Loucy (cell line): ENCODE measurements around the gene CDH4.

Experiments
- CTCF ChIP-seq: fragments of 200-600 bp; sonication (generic); conservative IDR thresholded peaks from 2 replicates; pipeline ENCODE4 v1.5.1; 2014; ENCODE audit warnings: mild to moderate bottlenecking, antibody characterized with exemption, low read length
- EZH2phosphoT487 ChIP-seq: fragments of 200-600 bp; IDR thresholded peaks from 2 replicates; pipeline ENCODE4 v1.6.1; 2018; ENCODE audit warnings: antibody characterized with exemption, mild to moderate bottlenecking, moderate library complexity, borderline replicate concordance

DNA sequence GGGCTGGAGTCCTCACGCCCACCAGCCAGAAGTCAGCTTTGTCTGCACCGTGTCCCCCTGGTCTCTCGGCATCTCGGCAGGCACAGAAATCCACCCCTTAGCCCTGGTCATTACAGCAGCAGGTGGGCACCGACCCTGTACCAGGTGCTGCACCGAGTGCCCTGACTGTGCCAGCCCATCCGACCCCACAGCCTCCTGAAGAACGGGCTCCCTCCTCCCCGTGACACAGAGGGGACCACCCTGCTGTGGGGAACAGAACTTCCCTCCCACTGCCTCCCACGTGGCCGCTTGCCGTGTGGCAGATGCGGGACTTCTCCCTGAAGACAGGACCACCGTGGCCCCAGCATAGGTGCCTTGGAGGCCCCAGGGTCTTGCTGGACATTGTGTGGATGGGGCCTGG, 652.4 kb downstream of the CDH4 start:
- TF ChIP-seq CTCF (no peak), EZH2phosphoT487 (no peak)
